ENCODE measurements around the gene IKZF2. TPM values are rescaled to one million over a fixed set of nuclear protein-coding genes. Genes with fewer than 3 reads are reported as not detected.

IKZF2 gene
- total and polyA plus RNA-seq, 10 of the 15 experiments (the other 5 are each of a cell fraction or from before 2014, with no cell fraction given): 15.2 to 266 (median 87.2) TPM

DNA sequence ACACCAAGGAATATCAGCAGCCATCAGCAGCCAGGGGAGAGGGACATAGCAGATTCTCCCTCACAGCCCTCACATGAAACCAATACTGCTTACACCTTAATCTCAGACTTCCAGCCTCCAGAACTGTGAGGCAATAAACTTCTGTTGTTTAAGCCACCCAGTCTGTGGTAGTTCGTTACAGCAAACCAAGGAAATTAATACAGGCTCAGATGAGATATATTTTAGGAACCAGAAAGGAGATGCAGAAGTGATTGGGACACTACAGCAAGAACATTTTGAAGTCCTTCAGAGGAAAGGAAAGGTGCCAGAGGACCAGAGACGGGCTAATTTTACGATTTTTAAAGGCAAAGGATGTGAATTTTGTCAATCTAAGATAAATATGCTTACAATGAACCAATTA lies 60.6 kb downstream of the IKZF2 start:
- TF ChIP-seq EGR1 (IDR thresholded peaks at IDR 0.05; ENCODE audit: borderline replicate concordance in 1 of 2, low read depth in 2 of 2, low read length in 2 of 2): no peak
- TF ChIP-seq, protein P1, sequence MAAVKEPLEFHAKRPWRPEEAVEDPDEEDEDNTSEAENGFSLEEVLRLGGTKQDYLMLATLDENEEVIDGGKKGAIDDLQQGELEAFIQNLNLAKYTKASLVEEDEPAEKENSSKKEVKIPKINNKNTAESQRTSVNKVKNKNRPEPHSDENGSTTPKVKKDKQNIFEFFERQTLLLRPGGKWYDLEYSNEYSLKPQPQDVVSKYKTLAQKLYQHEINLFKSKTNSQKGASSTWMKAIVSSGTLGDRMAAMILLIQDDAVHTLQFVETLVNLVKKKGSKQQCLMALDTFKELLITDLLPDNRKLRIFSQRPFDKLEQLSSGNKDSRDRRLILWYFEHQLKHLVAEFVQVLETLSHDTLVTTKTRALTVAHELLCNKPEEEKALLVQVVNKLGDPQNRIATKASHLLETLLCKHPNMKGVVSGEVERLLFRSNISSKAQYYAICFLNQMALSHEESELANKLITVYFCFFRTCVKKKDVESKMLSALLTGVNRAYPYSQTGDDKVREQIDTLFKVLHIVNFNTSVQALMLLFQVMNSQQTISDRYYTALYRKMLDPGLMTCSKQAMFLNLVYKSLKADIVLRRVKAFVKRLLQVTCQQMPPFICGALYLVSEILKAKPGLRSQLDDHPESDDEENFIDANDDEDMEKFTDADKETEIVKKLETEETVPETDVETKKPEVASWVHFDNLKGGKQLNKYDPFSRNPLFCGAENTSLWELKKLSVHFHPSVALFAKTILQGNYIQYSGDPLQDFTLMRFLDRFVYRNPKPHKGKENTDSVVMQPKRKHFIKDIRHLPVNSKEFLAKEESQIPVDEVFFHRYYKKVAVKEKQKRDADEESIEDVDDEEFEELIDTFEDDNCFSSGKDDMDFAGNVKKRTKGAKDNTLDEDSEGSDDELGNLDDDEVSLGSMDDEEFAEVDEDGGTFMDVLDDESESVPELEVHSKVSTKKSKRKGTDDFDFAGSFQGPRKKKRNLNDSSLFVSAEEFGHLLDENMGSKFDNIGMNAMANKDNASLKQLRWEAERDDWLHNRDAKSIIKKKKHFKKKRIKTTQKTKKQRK (IDR thresholded peaks at IDR 0.05; ENCODE audit: low read depth, low read length): no peak
- H3K27ac ChIP-seq (ENCODE audit: control insufficient read depth, insufficient read depth): no peak overlapping the region

DNA sequence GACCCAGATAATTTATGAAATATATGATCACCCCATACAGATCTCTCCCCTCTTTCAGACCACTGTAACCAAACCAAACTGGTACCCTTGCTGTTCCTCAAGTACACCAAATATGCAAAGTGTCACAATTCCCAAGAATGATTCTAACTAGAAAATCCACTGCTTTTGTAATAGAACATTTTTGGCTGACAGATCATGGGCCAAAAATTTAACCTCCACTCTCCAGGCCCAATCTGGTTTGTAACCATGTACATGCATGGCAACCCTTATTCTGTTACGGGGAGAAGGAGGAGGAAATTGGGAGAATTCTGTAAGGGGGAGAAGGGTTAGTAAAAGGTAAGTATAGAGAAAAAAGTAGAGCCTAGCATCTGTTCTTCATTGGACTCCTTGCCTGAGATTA lies 62.0 kb downstream of the IKZF2 start:
- peaks cover 6 to 37% of the 10 kb centered on the region in 2 experiments for H3K36me3 ChIP-seq (ENCODE audit: control insufficient read depth in 2 of 2, insufficient read depth in 2 of 2, low read length in 1 of 2)
- H3K4me1 ChIP-seq (ENCODE audit: control insufficient read depth, insufficient read depth, low read length): 0 out of 2 replicates have a peak, but pooled peaks cover 7% of the 10 kb centered on the region
- FAIRE-seq (no peak), DNase-seq (ENCODE audit: low read depth, low spot score) (no peak), ATAC-seq (no peak)
- no peaks in the 10 kb centered on the region for H4K20me1 ChIP-seq (ENCODE audit: control insufficient read depth, insufficient read depth)
- RAD21 ChIA-PET (ENCODE audit: unreplicated experiment): no interaction called here
- peaks cover 69% of the 10 kb centered on the region for H3K79me2 ChIP-seq (ENCODE audit: control insufficient read depth, insufficient read depth, low read length)
- H3K27ac ChIP-seq (ENCODE audit: control insufficient read depth, insufficient read depth): no peak overlapping the region
- SMC1A ChIA-PET (ENCODE audit: uncharacterized antibody, unreplicated experiment): interaction anchor here (1.2 to 2.1 kb wide), 4 partner anchors 8 to 41 kb away, joined by 3 to 6 read pairs (median 4); no protein-coding TSS in a partner anchor
- in situ Hi-C loops (cut with MboI) (no loop called here), intact Hi-C loops (cut with micrococcal nuclease; ENCODE audit: unreplicated experiment) (no loop called here)
- CTCF ChIA-PET: interaction anchor here (0.7 kb wide), 1 partner anchor 60 kb away, joined by 6 read pairs; no protein-coding TSS in a partner anchor
- 100% methylated on average over 1 of the region's 1 CpG for WGBS (ENCODE audit: insufficient coverage, insufficient replicate concordance, low lambda C conversion rate, missing lambda C conversion rate)
- H3K4me3 ChIP-seq: no peak overlapping the region
- no TSS peak for BruUV-seq (replicated peaks)
- H3K9ac ChIP-seq (ENCODE audit: control insufficient read depth, insufficient read depth, low read length): no peak overlapping the region
- POLR2A ChIA-PET: interaction anchor here (1.2 kb wide), 1 partner anchor 30 kb away, joined by 4 read pairs; no protein-coding TSS in a partner anchor
- peaks cover 6% of the 10 kb centered on the region for H3K9me3 ChIP-seq (replicated peaks; ENCODE audit: control insufficient read depth, insufficient read depth, low read length)
- H2AFZ ChIP-seq (ENCODE audit: control insufficient read depth, low read depth, low read length): no peak overlapping the region
- TF ChIP-seq HDAC2 (IDR thresholded peaks at IDR 0.05): no peak
- TF ChIP-seq, protein P2, sequence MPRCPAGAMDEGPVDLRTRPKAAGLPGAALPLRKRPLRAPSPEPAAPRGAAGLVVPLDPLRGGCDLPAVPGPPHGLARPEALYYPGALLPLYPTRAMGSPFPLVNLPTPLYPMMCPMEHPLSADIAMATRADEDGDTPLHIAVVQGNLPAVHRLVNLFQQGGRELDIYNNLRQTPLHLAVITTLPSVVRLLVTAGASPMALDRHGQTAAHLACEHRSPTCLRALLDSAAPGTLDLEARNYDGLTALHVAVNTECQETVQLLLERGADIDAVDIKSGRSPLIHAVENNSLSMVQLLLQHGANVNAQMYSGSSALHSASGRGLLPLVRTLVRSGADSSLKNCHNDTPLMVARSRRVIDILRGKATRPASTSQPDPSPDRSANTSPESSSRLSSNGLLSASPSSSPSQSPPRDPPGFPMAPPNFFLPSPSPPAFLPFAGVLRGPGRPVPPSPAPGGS (IDR thresholded peaks at IDR 0.05; ENCODE audit: borderline replicate concordance, insufficient read depth, low read depth, low read length, poor library complexity, severe bottlenecking): no peak
- no peaks in the 10 kb centered on the region for H3K27me3 ChIP-seq (replicated peaks in 1 of 2; ENCODE audit: control insufficient read depth in 2 of 2, insufficient read depth in 2 of 2, low read length in 1 of 2)
- H3K4me2 ChIP-seq (ENCODE audit: control insufficient read depth, insufficient read depth): no peak overlapping the region

More for the DNA sequence above, 60.6 kb downstream of the IKZF2 start:
- DNase-seq (ENCODE audit: low read depth, low spot score) (no peak), ATAC-seq (no peak), FAIRE-seq (no peak)
- in situ Hi-C loops (cut with MboI): no loop called here
- intact Hi-C loops (cut with micrococcal nuclease; ENCODE audit: unreplicated experiment): no loop called here
- SMC1A ChIA-PET (ENCODE audit: uncharacterized antibody, unreplicated experiment): interaction anchor here (1.6 kb wide), 1 partner anchor 40 kb away, joined by 5 read pairs; no protein-coding TSS in a partner anchor
- POLR2A ChIA-PET: no interaction called here
- no peaks in the 10 kb centered on the region for H3K27me3 ChIP-seq (replicated peaks in 1 of 2; ENCODE audit: control insufficient read depth in 2 of 2, insufficient read depth in 2 of 2, low read length in 1 of 2)
- H3K4me3 ChIP-seq: no peak overlapping the region
- RAD21 ChIA-PET (ENCODE audit: unreplicated experiment): no interaction called here
- H3K9me3 ChIP-seq (replicated peaks; ENCODE audit: control insufficient read depth, insufficient read depth, low read length): peaks cover 6% of the 10 kb centered on the region
- no peak overlapping the region for H3K4me2 ChIP-seq (ENCODE audit: control insufficient read depth, insufficient read depth)
- H3K4me1 ChIP-seq (ENCODE audit: control insufficient read depth, insufficient read depth, low read length): 0 out of 2 replicates have a peak, but pooled peaks cover 7% of the 10 kb centered on the region
- H4K20me1 ChIP-seq (ENCODE audit: control insufficient read depth, insufficient read depth): no peaks in the 10 kb centered on the region
- peaks cover 64% of the 10 kb centered on the region for H3K79me2 ChIP-seq (ENCODE audit: control insufficient read depth, insufficient read depth, low read length)
- 58% methylated on average over 3 of the region's 3 CpGs for WGBS (ENCODE audit: insufficient coverage, insufficient replicate concordance, low lambda C conversion rate, missing lambda C conversion rate)
- CTCF ChIA-PET: no interaction called here
- BruUV-seq (replicated peaks): no TSS peak
- H3K9ac ChIP-seq (ENCODE audit: control insufficient read depth, insufficient read depth, low read length): no peak overlapping the region
- H3K36me3 ChIP-seq (ENCODE audit: control insufficient read depth in 2 of 2, insufficient read depth in 2 of 2, low read length in 1 of 2): peaks cover 7 to 27% of the 10 kb centered on the region in 2 experiments
- H2AFZ ChIP-seq (ENCODE audit: control insufficient read depth, low read depth, low read length): no peak overlapping the region

All from GM12878 (cell line).